GM12874 (cell line): Measurements from ENCODE around the gene RPS6KA2.

Experiments used
- TF ChIP-seq, protein P1 (sequence below): IDR thresholded peaks from 2 replicates; pipeline ENCODE4 v1.5.1; 2011; ENCODE audit warnings: low read depth, mild to moderate bottlenecking, control low read depth, low read length, moderate library complexity; ENCODE audit not compliant: insufficient read depth

The RPS6KA2 gene

GRCh38 chr6:166627033-166627874 is at the start of gene RPS6KA2:
RPS6KA2 (minus strand) TSS chr6:166627251; CDS start chr6:166627019, 232 bp downstream.
- TF ChIP-seq, protein P1, sequence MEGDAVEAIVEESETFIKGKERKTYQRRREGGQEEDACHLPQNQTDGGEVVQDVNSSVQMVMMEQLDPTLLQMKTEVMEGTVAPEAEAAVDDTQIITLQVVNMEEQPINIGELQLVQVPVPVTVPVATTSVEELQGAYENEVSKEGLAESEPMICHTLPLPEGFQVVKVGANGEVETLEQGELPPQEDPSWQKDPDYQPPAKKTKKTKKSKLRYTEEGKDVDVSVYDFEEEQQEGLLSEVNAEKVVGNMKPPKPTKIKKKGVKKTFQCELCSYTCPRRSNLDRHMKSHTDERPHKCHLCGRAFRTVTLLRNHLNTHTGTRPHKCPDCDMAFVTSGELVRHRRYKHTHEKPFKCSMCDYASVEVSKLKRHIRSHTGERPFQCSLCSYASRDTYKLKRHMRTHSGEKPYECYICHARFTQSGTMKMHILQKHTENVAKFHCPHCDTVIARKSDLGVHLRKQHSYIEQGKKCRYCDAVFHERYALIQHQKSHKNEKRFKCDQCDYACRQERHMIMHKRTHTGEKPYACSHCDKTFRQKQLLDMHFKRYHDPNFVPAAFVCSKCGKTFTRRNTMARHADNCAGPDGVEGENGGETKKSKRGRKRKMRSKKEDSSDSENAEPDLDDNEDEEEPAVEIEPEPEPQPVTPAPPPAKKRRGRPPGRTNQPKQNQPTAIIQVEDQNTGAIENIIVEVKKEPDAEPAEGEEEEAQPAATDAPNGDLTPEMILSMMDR, result no peak

DNA sequence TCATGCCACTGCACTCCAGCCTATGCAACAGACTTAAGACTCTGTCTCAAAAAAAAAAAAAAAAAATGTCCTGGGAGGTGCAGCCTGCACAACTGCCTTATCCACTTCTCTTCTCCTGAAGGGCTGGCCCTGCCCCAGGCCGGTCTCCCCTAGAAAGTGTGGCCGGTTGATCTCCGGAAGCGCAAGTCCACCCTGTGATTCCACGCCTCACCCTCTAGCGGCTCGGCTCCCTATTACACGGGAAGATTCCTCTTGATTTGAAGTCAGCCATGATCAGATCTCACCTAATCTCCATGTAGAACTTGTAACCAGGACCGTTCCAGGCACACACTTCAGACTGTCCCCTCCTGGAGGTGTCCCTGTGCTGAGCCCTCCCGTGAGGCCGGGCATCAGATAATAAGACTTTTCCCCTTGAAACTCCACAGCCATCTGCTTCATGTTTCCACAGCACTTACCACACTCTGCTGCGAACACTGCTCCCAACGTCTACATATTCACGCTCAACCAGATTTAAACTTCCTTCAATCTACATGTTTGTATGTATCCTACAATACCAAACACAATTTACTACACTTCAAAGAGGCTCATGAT is 49.3 kb upstream of the RPS6KA2 start:
- TF ChIP-seq, protein P1, result no peak

- TF ChIP-seq, protein P1, result no peak
Measured at GRCh38 chr6:166675736-166676135, 48.7 kb upstream of the RPS6KA2 start.

DNA sequence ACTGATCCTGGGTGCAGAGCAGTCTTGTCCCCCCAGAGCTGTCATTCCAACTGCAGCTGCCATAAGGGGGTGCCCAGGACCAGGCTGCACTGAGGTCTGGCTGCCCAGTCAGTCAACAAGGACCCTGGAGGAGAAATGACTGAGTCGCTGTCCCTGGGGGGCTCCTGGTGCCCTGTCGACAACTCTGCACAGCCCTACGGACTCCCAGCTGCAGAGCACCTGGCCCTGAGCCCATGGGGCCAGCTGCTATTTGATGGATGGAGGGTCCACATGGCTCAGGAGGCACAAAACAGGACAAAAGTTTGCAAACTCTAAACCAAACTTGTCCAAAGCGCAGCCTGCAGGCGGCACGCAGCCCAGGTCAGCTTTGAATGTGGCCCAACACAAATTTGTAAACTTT is 46.3 kb upstream of the RPS6KA2 start:
- TF ChIP-seq, protein P1, result no peak

DNA sequence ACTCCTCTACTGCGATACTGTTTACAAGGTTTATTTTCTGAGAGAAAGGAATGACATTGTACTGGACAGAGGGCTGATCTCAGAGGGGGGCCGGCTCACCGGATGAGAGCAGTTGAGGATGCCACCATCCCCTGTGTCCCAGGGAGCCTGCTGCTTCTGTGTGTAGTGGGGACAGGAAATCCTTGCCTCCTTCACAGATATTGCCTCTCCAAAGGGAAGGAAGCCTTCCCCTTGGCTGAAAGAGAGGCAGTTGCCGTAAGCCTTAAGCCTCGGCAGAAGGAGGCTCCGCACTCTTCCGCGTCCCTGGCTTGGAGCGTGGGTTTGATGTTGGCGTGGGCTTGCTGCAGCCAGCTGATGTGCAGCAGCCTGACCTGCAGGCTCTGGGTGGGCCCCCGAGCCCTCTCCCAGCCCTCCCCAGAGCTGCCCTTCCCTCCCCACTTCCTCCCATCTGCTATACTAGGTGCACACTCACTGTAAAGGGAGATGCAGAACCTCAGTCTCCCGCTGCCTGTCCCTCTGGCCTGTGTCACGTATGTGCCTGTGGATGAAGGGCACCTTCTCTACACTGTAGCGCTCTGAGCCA is 45.7 kb upstream of the RPS6KA2 start:
- TF ChIP-seq, protein P1, result no peak

GRCh38 chr6:166672146-166672545 is 45.1 kb upstream of the RPS6KA2 start:
- TF ChIP-seq, protein P1, result no peak

GRCh38 chr6:166671434-166672081 is 44.5 kb upstream of the RPS6KA2 start:
- TF ChIP-seq, protein P1, result no peak
